Epithelial cell of proximal tubule (primary cell): ENCODE measurements around the gene NHS. TPM values are rescaled to one million over a fixed set of nuclear protein-coding genes. Genes with fewer than 3 reads are reported as not detected.
"Not testable (repeated sequence)": the region's sequence is repeated elsewhere in the genome, so short reads cannot be mapped to it uniquely, and the experiment has no call there.

ENCODE experiments used
- DNase-seq: peaks from one replicate; pipeline ENCODE4 v3.0.0-alpha.2; 2011; ENCODE audit warnings: low read depth
- H3K4me3 ChIP-seq: 2 replicates; pipeline ENCODE4 v1.5.1; 2011; ENCODE audit warnings: low read depth, mild to moderate bottlenecking, low read length
- total RNA-seq: library from RNA; depleted of rRNA; stranded (reverse); fragments of >200 nt; gene quantifications from 2 replicates; pipeline ENCODE4 v1.2.3, GENCODE V29; 2015
- TF ChIP-seq, protein P1 (sequence below): conservative IDR thresholded peaks from 2 replicates; pipeline ENCODE4 v1.5.1; 2012; ENCODE audit warnings: low read depth, mild to moderate bottlenecking, low read length

NHS gene
- total RNA-seq, 1 donor from 2014 or later, result 7.6 TPM

DNA sequence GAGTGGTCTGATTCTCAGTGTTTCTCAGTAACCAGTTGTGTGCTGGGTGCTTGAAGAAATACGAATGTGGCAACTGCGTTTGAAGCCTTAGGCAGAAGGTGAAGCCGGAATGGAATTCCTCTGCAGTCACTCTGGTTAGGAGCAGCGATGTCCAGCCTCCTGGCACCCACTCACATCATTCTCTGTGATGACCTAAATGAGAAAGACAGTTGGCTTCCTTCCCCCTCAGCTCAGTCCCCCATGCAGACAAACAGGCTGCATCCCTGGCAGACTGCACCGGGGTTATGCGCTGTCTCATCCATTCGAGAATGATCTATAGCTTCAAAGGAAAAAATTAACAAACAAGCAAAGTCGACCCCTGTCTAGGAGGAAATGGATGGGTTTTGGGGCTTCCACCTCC lies 192.2 kb downstream of the NHS start:
- DNase-seq, result no peak

DNA sequence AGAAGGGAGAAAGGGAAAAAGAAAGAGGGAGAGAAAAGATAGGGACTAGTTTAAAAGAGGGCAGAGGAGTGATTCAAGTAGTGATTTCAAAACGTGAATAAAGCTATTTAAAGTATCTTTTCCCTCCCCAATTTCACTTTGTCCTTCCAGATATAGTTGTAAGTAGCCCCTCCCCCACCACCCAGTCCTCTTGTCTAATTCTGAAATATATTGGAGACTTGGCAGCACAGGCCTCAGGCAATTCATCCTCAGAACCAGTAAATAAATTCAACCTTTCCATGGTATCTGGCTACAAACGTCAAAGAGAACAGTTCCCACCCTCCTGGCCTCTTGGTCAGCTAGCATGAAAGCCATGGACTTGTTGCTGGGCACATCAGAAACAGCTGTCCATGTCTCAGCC lies 192.8 kb downstream of the NHS start:
- no peak for DNase-seq
- H3K4me3 ChIP-seq, result no peak overlapping the region
- TF ChIP-seq, protein P1, sequence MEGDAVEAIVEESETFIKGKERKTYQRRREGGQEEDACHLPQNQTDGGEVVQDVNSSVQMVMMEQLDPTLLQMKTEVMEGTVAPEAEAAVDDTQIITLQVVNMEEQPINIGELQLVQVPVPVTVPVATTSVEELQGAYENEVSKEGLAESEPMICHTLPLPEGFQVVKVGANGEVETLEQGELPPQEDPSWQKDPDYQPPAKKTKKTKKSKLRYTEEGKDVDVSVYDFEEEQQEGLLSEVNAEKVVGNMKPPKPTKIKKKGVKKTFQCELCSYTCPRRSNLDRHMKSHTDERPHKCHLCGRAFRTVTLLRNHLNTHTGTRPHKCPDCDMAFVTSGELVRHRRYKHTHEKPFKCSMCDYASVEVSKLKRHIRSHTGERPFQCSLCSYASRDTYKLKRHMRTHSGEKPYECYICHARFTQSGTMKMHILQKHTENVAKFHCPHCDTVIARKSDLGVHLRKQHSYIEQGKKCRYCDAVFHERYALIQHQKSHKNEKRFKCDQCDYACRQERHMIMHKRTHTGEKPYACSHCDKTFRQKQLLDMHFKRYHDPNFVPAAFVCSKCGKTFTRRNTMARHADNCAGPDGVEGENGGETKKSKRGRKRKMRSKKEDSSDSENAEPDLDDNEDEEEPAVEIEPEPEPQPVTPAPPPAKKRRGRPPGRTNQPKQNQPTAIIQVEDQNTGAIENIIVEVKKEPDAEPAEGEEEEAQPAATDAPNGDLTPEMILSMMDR, result no peak

More for the DNA sequence above, 192.2 kb downstream of the NHS start:
- TF ChIP-seq, protein P1, result no peak
- no peak overlapping the region for H3K4me3 ChIP-seq

DNA sequence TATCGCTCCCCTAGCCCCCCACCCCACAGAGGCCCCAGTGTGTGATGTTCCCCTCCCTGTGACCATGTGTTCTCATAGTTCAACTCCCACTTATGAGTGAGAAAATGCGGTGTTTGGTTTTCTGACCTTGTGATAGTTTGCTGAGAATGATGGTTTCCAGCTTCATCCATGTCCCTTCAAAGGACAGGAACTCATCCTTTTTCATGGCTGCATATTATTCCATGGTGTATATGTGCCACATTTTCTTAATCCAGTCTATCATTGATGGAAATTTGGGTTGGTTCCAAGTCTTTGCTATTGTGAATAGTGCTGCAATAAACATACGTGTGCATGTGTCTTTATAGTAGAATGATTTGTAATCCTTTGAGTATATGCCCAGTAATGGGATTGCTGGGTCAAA lies 193.8 kb downstream of the NHS start:
- not testable (repeated sequence) for DNase-seq, H3K4me3 ChIP-seq

DNA sequence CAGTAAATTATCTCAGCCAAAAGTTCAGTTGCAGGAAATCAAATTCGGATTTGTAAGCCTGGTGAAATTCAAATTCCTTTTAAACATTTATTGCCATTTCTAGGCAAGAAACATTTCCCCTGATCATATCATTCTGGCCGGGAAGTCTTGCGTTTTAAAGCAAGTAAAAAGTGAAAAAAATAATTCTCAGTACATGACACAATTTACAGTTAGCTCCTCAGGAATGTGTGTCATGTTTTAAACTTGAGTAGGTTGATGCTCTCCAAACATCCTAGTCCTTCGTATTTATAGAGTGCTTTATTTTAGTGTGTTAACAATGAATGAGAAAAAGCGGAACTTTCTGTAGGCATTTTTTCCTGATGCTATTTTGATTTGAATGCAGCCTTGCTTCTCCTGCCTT lies 204.0 kb downstream of the NHS start:
- H3K4me3 ChIP-seq, result no peak overlapping the region
- TF ChIP-seq, protein P1, result no peak
- no peak for DNase-seq

DNA sequence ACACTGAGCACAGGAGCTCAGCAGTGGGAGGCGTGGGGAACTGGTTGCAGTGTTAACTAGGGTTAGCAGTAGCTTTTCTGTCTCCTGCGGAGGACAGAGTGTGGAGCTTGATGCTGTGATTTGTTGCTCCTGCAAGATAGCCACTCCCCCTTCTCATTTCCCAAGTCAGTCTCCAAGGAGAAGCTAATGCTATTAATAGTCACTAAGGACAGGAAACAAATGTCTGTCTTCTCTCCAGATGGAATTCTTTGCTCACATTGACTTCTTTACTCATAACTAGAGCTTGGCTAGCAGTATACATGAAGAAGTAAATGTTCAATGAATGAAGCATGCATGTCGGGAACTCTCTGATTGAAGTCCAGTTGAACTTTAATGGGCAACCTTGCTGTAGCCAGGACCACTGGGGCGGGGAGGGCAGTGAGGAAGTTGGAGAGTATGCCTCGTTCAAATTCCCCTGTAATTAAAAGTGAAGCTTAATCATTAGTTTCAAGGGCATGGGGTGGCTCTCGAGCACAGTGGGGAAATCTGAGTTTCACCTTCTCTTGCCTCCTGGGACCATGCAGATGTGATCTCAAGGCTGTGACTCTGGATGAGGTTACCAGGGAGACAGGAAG lies 205.6 kb downstream of the NHS start:
- no peak overlapping the region for H3K4me3 ChIP-seq
- peak; percentile 92 for DNase-seq
- TF ChIP-seq, protein P1, result no peak

DNA sequence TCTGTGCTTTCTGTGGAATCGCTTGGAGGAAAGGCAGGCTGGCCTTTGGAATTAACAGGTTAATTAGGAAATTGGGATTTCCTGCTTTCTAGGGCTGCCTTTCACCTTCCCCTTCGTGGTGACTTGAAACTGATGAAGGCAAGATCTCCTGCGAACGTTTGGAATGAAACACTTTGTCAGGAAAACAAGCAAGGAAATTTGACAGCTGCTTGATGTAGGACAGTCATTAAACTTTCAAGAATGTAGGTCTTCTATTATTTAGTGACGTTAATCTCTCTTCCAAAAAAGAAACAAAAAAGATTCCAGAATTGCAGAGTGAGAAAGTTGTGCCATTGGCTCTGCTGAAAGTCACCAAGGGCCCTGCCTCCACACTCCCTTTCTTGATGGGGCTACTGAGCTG lies 206.6 kb downstream of the NHS start:
- H3K4me3 ChIP-seq, result no peak overlapping the region
- DNase-seq, result no peak
- TF ChIP-seq, protein P1, result no peak

DNA sequence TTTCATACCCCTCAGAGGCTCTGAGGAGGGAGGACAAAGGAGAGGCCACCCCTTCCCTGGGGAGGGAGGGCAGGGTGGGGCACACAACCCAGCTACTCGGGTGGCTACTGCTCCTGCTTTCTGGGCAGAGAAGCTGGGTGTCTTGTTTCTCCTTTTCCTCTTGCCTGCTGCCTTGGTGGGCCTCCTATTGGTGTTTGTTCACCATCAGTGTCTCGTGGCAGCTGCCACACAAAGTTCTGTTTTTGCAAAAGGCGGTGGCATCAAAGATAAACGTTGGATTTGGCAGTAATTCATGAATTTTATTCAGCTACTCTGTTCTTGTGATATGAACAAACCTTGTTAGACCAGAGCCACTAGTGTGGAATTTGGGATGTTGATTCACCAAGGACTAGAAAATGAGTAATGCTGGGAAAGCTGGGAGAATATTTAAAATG lies 209.3 kb downstream of the NHS start:
- no peak overlapping the region for H3K4me3 ChIP-seq
- TF ChIP-seq, protein P1, result no peak
- no peak for DNase-seq
